Fibroblast of villous mesenchyme (primary cell): ENCODE data around the gene PRELID3B. TPM values are rescaled to one million over a fixed set of nuclear protein-coding genes. Genes with fewer than 3 reads are reported as not detected.
"Not testable (repeated sequence)": the region's sequence is repeated elsewhere in the genome, so short reads cannot be mapped to it uniquely, and the experiment has no call there.

ENCODE experiments used
- DNase-seq: peaks from one replicate; pipeline ENCODE4 v3.0.0-alpha.2; 2010; ENCODE audit warnings: low read depth
- H3K4me3 ChIP-seq: 2 replicates; pipeline ENCODE4 v1.5.1; 2011; ENCODE audit warnings: low read depth, mild to moderate bottlenecking, low read length
- CTCF ChIP-seq: IDR thresholded peaks from 2 replicates; pipeline ENCODE4 v1.5.1; 2012; ENCODE audit warnings: low read depth, mild to moderate bottlenecking, low read length; ENCODE audit not compliant: insufficient read depth
- total RNA-seq: library from RNA; depleted of rRNA; stranded (reverse); fragments of >200 nt; gene quantifications from 2 replicates; pipeline ENCODE4 v1.2.3, GENCODE V29; 2012

The PRELID3B gene
- total RNA-seq, 1 donor = 85.1 TPM

GRCh38 chr20:59016795-59017492 is 25.6 kb downstream of the PRELID3B start:
- no peak for DNase-seq
- TF ChIP-seq CTCF = no peak
- no peak overlapping the region for H3K4me3 ChIP-seq

GRCh38 chr20:59015812-59016711 is 26.5 kb downstream of the PRELID3B start:
- no peak for TF ChIP-seq CTCF
- no peak for DNase-seq
- H3K4me3 ChIP-seq = no peak overlapping the region

GRCh38 chr20:59015411-59015810 is 27.2 kb downstream of the PRELID3B start:
- DNase-seq = no peak
- TF ChIP-seq CTCF = no peak
- H3K4me3 ChIP-seq = no peak overlapping the region

- no peak overlapping the region for H3K4me3 ChIP-seq
- DNase-seq = no peak
- TF ChIP-seq CTCF = no peak
Measured at GRCh38 chr20:59014680-59015389, 27.8 kb downstream of the PRELID3B start.

GRCh38 chr20:59013959-59014608 is 28.5 kb downstream of the PRELID3B start:
- DNase-seq = no peak
- no peak for TF ChIP-seq CTCF
- no peak overlapping the region for H3K4me3 ChIP-seq

GRCh38 chr20:59013031-59013951 is 29.3 kb downstream of the PRELID3B start:
- DNase-seq = no peak
- no peak overlapping the region for H3K4me3 ChIP-seq
- TF ChIP-seq CTCF = no peak

- not testable (repeated sequence) for DNase-seq, H3K4me3 ChIP-seq
Measured at GRCh38 chr20:59011874-59012157, 30.8 kb downstream of the PRELID3B start.
